KMS-11 (cell line): ENCODE results near the gene SLCO6A1.

Source experiments
- H2AFZ ChIP-seq: fragments of 200-600 bp; sonication (generic); 2 replicates; pipeline ENCODE4 v1.6.1; 2016; ENCODE audit warnings: antibody characterized with exemption, mixed run types, low read depth
- H3K27ac ChIP-seq: fragments of 200-600 bp; sonication (generic); 2 replicates; pipeline ENCODE4 v1.6.1; 2016; ENCODE audit warnings: mild to moderate bottlenecking, mixed run types
- H3K27me3 ChIP-seq: fragments of 200-600 bp; sonication (generic); 2 replicates; pipeline ENCODE4 v1.6.1; 2017; ENCODE audit warnings: mild to moderate bottlenecking, low read depth, mixed run types, moderate library complexity; ENCODE audit not compliant: insufficient read depth
- H3K36me3 ChIP-seq: fragments of 200-600 bp; sonication (generic); 2 replicates; pipeline ENCODE4 v1.6.1; 2017; ENCODE audit warnings: mild to moderate bottlenecking, mixed run types; ENCODE audit not compliant: insufficient read depth
- H3K4me1 ChIP-seq: fragments of 200-600 bp; sonication (generic); 2 replicates; pipeline ENCODE4 v1.6.1; 2016; ENCODE audit warnings: mild to moderate bottlenecking, low read depth, mixed run types; ENCODE audit not compliant: poor library complexity, severe bottlenecking
- H3K4me2 ChIP-seq: fragments of 200-600 bp; sonication (generic); 2 replicates; pipeline ENCODE4 v1.7.0; 2016; ENCODE audit warnings: mild to moderate bottlenecking, mixed run types
- H3K4me3 ChIP-seq: fragments of 200-600 bp; sonication (generic); IDR thresholded peaks from 2 replicates; pipeline ENCODE4 v1.6.1; 2017; ENCODE audit warnings: low read depth, low read length, mixed read lengths; ENCODE audit not compliant: insufficient read depth
- H3K79me2 ChIP-seq: fragments of 200-600 bp; sonication (generic); 2 replicates; pipeline ENCODE4 v1.6.1; 2016; ENCODE audit warnings: low read depth, mixed run types; ENCODE audit not compliant: insufficient read depth
- H3K9ac ChIP-seq: fragments of 200-600 bp; sonication (generic); 2 replicates; pipeline ENCODE4 v1.6.1; 2016; ENCODE audit warnings: mild to moderate bottlenecking, mixed run types
- H4K20me1 ChIP-seq: fragments of 200-600 bp; sonication (generic); 2 replicates; pipeline ENCODE4 v1.6.1; 2016; ENCODE audit warnings: mild to moderate bottlenecking, mixed run types; ENCODE audit not compliant: insufficient read depth
- TF ChIP-seq, protein P1 (sequence below): fragments of 200-600 bp; sonication (generic); conservative IDR thresholded peaks from 2 replicates; pipeline ENCODE4 v1.6.1; 2017; ENCODE audit warnings: low read depth, mild to moderate bottlenecking, antibody characterized with exemption, low read length, moderate library complexity, mixed read lengths

The SLCO6A1 gene, protein sequence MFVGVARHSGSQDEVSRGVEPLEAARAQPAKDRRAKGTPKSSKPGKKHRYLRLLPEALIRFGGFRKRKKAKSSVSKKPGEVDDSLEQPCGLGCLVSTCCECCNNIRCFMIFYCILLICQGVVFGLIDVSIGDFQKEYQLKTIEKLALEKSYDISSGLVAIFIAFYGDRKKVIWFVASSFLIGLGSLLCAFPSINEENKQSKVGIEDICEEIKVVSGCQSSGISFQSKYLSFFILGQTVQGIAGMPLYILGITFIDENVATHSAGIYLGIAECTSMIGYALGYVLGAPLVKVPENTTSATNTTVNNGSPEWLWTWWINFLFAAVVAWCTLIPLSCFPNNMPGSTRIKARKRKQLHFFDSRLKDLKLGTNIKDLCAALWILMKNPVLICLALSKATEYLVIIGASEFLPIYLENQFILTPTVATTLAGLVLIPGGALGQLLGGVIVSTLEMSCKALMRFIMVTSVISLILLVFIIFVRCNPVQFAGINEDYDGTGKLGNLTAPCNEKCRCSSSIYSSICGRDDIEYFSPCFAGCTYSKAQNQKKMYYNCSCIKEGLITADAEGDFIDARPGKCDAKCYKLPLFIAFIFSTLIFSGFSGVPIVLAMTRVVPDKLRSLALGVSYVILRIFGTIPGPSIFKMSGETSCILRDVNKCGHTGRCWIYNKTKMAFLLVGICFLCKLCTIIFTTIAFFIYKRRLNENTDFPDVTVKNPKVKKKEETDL

DNA sequence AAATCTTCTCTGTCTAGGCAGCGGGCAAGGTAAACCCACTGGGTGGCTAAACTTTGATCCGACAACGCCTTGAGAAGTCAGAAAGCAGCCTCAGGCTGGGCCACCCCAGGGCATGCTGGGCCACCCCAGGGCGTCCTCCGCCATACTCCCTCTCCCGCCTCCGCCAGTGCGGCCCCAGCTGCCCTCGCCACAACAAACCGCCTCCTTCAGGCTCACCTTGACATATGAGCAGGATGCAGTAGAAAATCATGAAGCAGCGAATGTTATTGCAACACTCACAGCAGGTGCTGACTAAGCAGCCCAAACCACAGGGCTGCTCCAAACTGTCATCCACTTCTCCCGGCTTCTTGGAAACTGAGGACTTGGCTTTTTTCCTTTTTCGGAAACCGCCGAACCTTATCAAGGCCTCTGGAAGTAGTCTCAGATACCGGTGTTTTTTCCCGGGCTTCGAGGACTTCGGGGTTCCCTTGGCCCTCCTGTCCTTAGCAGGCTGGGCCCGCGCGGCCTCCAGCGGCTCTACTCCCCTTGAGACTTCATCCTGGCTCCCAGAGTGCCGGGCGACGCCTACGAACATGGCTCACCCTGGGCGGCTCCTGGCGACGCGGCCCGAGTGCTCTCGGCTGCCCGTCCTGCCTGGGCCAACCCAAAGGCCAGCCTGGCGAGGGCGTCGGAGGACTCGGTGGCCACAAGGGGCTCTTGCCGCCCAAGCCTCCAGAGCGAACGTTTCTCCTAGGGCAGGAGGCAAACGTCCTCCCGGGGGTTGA, at the start of gene SLCO6A1:
Gene SLCO6A1 (minus strand): TSS at position 731 of the 764 bp plus-strand sequence. CDS start 157 bp downstream, at position 574.
- TF ChIP-seq, protein P1, sequence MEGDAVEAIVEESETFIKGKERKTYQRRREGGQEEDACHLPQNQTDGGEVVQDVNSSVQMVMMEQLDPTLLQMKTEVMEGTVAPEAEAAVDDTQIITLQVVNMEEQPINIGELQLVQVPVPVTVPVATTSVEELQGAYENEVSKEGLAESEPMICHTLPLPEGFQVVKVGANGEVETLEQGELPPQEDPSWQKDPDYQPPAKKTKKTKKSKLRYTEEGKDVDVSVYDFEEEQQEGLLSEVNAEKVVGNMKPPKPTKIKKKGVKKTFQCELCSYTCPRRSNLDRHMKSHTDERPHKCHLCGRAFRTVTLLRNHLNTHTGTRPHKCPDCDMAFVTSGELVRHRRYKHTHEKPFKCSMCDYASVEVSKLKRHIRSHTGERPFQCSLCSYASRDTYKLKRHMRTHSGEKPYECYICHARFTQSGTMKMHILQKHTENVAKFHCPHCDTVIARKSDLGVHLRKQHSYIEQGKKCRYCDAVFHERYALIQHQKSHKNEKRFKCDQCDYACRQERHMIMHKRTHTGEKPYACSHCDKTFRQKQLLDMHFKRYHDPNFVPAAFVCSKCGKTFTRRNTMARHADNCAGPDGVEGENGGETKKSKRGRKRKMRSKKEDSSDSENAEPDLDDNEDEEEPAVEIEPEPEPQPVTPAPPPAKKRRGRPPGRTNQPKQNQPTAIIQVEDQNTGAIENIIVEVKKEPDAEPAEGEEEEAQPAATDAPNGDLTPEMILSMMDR: no peak
- Histone ChIP-seq H4K20me1 (no peaks in the 10 kb centered on the region), H3K4me1 (no peaks in the 10 kb centered on the region), H2AFZ (no peak within 1 kb of the TSS), H3K36me3 (no peaks in the 10 kb centered on the region), H3K4me2 (no peak within 1 kb of the TSS), H3K27ac (no peak within 1 kb of the TSS), H3K9ac (no peak within 1 kb of the TSS), H3K27me3 (no peaks in the 10 kb centered on the region), H3K79me2 (no peaks in the 10 kb centered on the region), H3K4me3 (no peak within 1 kb of the TSS)

DNA sequence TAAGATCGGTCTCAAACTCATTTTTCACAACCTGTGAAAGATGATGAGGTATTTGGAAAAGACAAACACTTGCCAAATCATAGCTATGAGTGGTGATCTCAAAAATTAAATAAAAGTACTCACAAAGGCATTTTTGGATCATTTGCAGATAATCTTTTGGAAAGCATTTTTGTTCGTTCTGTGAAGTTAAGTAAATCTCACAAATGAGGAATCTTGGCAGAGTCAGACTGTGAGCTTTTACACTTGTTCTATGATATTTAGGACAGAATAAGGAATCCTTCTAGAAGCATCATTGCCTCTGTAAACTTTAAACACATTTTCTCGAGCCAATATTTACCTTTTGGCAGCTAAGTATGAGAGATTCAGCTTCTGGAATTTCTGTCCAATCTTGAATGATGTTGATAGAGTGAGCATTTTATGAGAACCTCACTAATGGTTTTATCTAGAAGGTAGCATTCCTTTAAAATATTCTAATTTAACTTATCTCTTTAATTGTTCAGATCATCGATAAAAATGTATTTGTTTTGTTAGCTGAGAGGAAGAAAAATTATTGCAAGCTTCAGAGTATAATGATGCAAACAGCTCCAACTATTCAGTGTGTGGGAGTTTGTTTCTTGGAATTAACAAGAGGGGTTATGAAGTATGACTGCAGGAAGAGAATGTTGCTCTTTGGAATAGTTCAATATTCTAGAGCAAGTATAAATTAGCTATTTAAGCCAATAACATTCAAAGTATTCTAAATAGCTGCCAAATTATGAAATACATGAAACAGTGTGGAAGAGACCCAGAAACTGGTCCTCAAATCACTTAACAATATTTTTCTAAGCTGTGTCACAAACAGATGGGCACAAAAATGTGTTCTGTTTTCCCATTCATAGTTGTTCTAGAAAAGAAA, 48.6 kb upstream of the SLCO6A1 start:
- Histone ChIP-seq H3K4me2 (no peak overlapping the region), H3K27ac (no peak overlapping the region), H3K4me1 (no peaks in the 10 kb centered on the region), H4K20me1 (no peaks in the 10 kb centered on the region), H3K36me3 (no peaks in the 10 kb centered on the region), H3K27me3 (no peaks in the 10 kb centered on the region), H3K9ac (no peak overlapping the region), H3K79me2 (no peaks in the 10 kb centered on the region), H2AFZ (no peak overlapping the region), H3K4me3 (no peak overlapping the region)
- TF ChIP-seq, protein P1: no peak

DNA sequence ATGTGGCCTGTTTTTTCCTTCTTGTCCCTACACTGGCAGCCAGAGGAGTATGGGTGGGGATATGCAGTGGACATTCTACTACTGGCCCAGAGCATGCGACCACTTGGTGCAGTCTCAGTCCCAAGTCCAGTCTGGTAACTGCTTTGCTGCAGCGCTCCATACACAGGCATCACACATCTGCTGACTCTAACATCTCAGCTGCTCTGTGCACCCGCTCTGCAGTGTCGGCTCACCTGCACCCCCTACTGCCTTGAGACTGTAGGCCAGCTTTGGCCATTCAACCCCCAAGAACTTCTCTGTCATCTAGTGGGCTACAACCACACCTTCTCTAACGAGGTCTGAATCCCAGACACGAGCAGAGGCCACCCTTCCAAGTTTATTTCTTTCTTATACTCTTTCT, 46.4 kb upstream of the SLCO6A1 start:
- Histone ChIP-seq H3K4me1 (no peaks in the 10 kb centered on the region), H2AFZ (no peak overlapping the region), H3K27ac (no peak overlapping the region), H3K36me3 (no peaks in the 10 kb centered on the region), H3K79me2 (no peaks in the 10 kb centered on the region), H3K4me2 (no peak overlapping the region), H3K9ac (no peak overlapping the region), H3K27me3 (no peaks in the 10 kb centered on the region), H3K4me3 (no peak overlapping the region), H4K20me1 (no peaks in the 10 kb centered on the region)
- TF ChIP-seq, protein P1: peak; percentile 31; the same call in 1 of the 2 replicates

DNA sequence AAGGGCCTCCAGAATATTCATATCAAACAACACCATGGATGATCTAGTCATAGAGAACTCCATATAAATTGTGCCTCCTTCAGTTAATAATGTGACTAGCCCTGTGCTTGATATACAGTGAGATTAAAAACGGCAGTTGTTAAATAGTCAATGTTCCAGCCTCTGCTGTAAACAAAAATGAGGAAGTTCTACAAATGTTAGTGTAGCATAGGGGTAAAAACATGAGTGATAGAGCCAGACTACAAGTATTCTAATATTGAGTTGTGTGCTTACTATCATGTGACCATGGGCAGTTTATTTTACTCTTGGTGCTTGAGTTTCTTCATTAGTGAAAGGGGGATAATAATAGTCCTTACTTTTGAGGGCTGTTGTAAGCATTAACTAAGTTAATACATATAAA, 43.3 kb upstream of the SLCO6A1 start:
- H3K79me2 ChIP-seq: no peaks in the 10 kb centered on the region
- H2AFZ ChIP-seq: no peak overlapping the region
- TF ChIP-seq, protein P1: no peak
- H3K9ac ChIP-seq: no peak overlapping the region
- H3K4me1 ChIP-seq: no peaks in the 10 kb centered on the region
- H3K27ac ChIP-seq: no peak overlapping the region
- H4K20me1 ChIP-seq: no peaks in the 10 kb centered on the region
- no peak overlapping the region for H3K4me2 ChIP-seq
- H3K27me3 ChIP-seq: no peaks in the 10 kb centered on the region
- H3K36me3 ChIP-seq: no peaks in the 10 kb centered on the region
- no peak overlapping the region for H3K4me3 ChIP-seq
